Adrenal gland (tissue), 5 donors: Measurements from ENCODE around the gene RGS17.

Experiments
- POLR2A ChIP-seq, 2 donors: fragments of 450-650 bp; IDR thresholded peaks; one replicate each; pipeline ENCODE4 v1.6.1; 2017; ENCODE audit warnings: antibody characterized with exemption in 2 of 2, mild to moderate bottlenecking in 2 of 2, moderate library complexity in 1 of 2
- TF ChIP-seq, protein P1 (sequence below), 6 experiments: fragments of 450-650 bp in 4 of 6; fragments of 200-600 bp in 2 of 6; sonication (generic) in 1 of 6; IDR thresholded peaks; 1 replicate in 5 of 6; 2 replicates in 1 of 6; pipeline versions ENCODE4 v1.5.1 to v1.8.0; 2016 to 2021; ENCODE audit warnings: antibody characterized with exemption in 6 of 6, mild to moderate bottlenecking in 2 of 6, moderate library complexity in 1 of 6
- donor health status: DM: no; HTN: no; CAD: no.

DNA sequence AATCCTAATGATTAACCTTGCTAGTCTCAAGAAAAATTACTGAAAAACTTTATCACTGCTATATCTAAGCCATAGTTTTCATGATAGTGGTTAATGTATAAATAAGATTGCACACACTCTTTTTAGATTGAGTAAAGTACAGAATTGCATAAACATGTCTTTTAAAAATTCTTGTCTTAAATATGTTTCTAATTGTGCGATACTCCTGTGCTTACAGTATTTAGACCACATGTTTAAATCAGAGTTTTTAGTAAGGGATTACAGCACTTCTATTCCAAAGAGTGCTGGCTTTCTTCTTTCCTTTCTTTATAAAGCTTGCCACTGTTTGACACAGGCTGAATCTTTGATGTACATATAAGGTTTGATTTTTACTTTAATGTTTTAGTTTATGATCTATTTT is 36.8 kb upstream of the RGS17 start:
- TF ChIP-seq, protein P1, sequence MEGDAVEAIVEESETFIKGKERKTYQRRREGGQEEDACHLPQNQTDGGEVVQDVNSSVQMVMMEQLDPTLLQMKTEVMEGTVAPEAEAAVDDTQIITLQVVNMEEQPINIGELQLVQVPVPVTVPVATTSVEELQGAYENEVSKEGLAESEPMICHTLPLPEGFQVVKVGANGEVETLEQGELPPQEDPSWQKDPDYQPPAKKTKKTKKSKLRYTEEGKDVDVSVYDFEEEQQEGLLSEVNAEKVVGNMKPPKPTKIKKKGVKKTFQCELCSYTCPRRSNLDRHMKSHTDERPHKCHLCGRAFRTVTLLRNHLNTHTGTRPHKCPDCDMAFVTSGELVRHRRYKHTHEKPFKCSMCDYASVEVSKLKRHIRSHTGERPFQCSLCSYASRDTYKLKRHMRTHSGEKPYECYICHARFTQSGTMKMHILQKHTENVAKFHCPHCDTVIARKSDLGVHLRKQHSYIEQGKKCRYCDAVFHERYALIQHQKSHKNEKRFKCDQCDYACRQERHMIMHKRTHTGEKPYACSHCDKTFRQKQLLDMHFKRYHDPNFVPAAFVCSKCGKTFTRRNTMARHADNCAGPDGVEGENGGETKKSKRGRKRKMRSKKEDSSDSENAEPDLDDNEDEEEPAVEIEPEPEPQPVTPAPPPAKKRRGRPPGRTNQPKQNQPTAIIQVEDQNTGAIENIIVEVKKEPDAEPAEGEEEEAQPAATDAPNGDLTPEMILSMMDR (IDR thresholded peaks at IDR 0.05), result no peak
- no peak for TF ChIP-seq POLR2A (IDR thresholded peaks at IDR 0.05)
